SK-N-SH (cell line): Measurements from ENCODE around the gene VPS51.

Experiments used
- EP300 ChIP-seq, 2 experiments: IDR thresholded peaks; 2 replicates each; pipeline versions ENCODE4 v1.4.0 to v1.6.1; 2012; ENCODE audit warnings: borderline replicate concordance in 1 of 2, low read depth in 1 of 2, low read length in 1 of 2
- POLR2AphosphoS5 ChIP-seq: IDR thresholded peaks from 2 replicates; pipeline ENCODE4 v1.6.1; 2012; ENCODE audit warnings: low read depth, low read length
- TAF1 ChIP-seq: IDR thresholded peaks from 2 replicates; pipeline ENCODE4 v1.6.1; 2012; ENCODE audit warnings: low read depth, mild to moderate bottlenecking, low read length, moderate library complexity, borderline replicate concordance
- YY1 ChIP-seq: IDR thresholded peaks from 2 replicates; pipeline ENCODE4 v1.4.0; 2012; ENCODE audit warnings: low read depth, mild to moderate bottlenecking
- TF ChIP-seq, protein P1 (sequence below): fragments of 200-600 bp; sonication (generic); IDR thresholded peaks from 2 replicates; pipeline ENCODE4 v1.6.1; 2017; ENCODE audit warnings: antibody characterized with exemption, mild to moderate bottlenecking, moderate library complexity
- TF ChIP-seq, protein P2 (sequence below): fragments of 150-350 bp; IDR thresholded peaks from 2 replicates; pipeline ENCODE4 v1.6.1; 2017; ENCODE audit warnings: antibody characterized with exemption, low read length, low read depth, borderline replicate concordance

DNA sequence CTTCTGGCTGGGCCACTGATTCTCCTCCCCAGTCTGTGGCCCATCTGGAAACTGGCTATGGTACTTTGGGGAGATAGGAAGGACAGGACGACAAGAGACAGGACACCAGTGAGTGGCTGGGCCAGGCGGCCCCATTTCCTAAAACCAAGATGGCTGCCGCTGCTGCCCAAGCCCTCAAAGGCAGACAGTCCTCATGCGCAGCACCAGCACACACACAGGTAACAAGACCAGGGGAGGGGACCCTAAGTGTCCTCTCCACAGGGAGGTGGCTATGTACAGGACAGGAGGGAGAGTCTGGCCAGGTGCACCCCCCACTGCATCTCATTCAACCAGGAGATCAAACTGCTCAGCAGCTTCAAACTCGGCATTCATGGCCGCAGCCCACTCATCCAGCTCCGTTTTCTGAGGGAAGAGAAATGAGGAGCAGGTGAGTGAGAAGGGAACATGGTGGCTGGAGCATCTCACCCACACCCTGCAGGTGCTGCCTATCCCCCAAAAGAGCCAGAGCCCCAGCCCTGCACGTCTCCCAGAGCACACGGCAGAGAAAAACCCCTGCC is 17.1 kb upstream of the VPS51 start:
- TF ChIP-seq, protein P1, sequence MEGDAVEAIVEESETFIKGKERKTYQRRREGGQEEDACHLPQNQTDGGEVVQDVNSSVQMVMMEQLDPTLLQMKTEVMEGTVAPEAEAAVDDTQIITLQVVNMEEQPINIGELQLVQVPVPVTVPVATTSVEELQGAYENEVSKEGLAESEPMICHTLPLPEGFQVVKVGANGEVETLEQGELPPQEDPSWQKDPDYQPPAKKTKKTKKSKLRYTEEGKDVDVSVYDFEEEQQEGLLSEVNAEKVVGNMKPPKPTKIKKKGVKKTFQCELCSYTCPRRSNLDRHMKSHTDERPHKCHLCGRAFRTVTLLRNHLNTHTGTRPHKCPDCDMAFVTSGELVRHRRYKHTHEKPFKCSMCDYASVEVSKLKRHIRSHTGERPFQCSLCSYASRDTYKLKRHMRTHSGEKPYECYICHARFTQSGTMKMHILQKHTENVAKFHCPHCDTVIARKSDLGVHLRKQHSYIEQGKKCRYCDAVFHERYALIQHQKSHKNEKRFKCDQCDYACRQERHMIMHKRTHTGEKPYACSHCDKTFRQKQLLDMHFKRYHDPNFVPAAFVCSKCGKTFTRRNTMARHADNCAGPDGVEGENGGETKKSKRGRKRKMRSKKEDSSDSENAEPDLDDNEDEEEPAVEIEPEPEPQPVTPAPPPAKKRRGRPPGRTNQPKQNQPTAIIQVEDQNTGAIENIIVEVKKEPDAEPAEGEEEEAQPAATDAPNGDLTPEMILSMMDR: no peak
- no peak for TF ChIP-seq YY1
- TF ChIP-seq, protein P2, sequence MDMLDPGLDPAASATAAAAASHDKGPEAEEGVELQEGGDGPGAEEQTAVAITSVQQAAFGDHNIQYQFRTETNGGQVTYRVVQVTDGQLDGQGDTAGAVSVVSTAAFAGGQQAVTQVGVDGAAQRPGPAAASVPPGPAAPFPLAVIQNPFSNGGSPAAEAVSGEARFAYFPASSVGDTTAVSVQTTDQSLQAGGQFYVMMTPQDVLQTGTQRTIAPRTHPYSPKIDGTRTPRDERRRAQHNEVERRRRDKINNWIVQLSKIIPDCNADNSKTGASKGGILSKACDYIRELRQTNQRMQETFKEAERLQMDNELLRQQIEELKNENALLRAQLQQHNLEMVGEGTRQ: no peak
- TF ChIP-seq EP300 (IDR thresholded peaks at IDR 0.05; ENCODE audit: borderline replicate concordance in 1 of 2, low read depth in 1 of 2, low read length in 1 of 2): no peak
- TF ChIP-seq POLR2AphosphoS5: no peak
- TF ChIP-seq TAF1: no peak
